Lung microvascular endothelial cell (primary cell): ENCODE measurements around the gene HIVEP1. TPM values are rescaled to one million over a fixed set of nuclear protein-coding genes. Genes with fewer than 3 reads are reported as not detected.

ENCODE experiments used
- DNase-seq, 2 donors: peaks; one replicate each; pipeline versions ENCODE4 v3.0.0 to v3.0.0-alpha.2; 2010; ENCODE audit warnings: low read depth in 2 of 2
- total RNA-seq: library from RNA; depleted of rRNA; stranded (reverse); fragments of >200 nt; gene quantifications from 2 replicates; pipeline ENCODE4 v1.2.1, GENCODE V29; 2014

HIVEP1 gene
- total RNA-seq, 1 donor from 2014 or later = 8.5 TPM

- DNase-seq = peak in 1 of 2 donors; percentile 73
Measured at GRCh38 chr6:12182676-12183075, 170.6 kb downstream of the HIVEP1 start.

- no peak for DNase-seq
Measured at GRCh38 chr6:12185081-12185673, 173.1 kb downstream of the HIVEP1 start.

GRCh38 chr6:12186528-12186927 lies 174.4 kb downstream of the HIVEP1 start:
- DNase-seq = no peak

- no peak for DNase-seq
Measured at GRCh38 chr6:12189150-12189549, 177.0 kb downstream of the HIVEP1 start.

GRCh38 chr6:12189661-12190060 lies 177.5 kb downstream of the HIVEP1 start:
- no peak for DNase-seq

- DNase-seq = no peak
Measured at GRCh38 chr6:12190252-12190651, 178.1 kb downstream of the HIVEP1 start.

- DNase-seq = peak; percentile 37 to 70
Measured at GRCh38 chr6:12196326-12196936, 184.3 kb downstream of the HIVEP1 start.

GRCh38 chr6:12198851-12199250 lies 186.7 kb downstream of the HIVEP1 start:
- DNase-seq = no peak

- no peak for DNase-seq
Measured at GRCh38 chr6:12200015-12200564, 188.0 kb downstream of the HIVEP1 start.

GRCh38 chr6:12200761-12201160 lies 188.6 kb downstream of the HIVEP1 start:
- DNase-seq = no peak

GRCh38 chr6:12203001-12203400 lies 190.9 kb downstream of the HIVEP1 start:
- peak; percentile 1 to 2 for DNase-seq

- DNase-seq = peak; percentile 36 to 65
Measured at GRCh38 chr6:12208190-12208589, 196.1 kb downstream of the HIVEP1 start.

GRCh38 chr6:12208673-12209072 lies 196.6 kb downstream of the HIVEP1 start:
- no peak for DNase-seq

Other genes with a start within 250 kb of the HIVEP1 start
- 0.20 and 0.87 TPM in 2 replicates for gene ADTRP, start 233.5 kb upstream of the HIVEP1 start, total RNA-seq